Endothelial cell (in vitro differentiated cells): Measurements from ENCODE around the gene METAP1. TPM values are rescaled to one million over a fixed set of nuclear protein-coding genes. Genes with fewer than 3 reads are reported as not detected.
"Not testable (repeated sequence)": the region's sequence is repeated elsewhere in the genome, so short reads cannot be mapped to it uniquely, and the experiment has no call there.

Experiments used
- DNase-seq: peaks from one replicate; pipeline ENCODE4 v3.0.0; 2021; ENCODE audit warnings: low spot score
- H3K27ac Mint-ChIP-seq: one replicate; pipeline ENCODE4 v1.8.0; 2021; ENCODE audit warnings: mixed read lengths, inconsistent platforms; ENCODE audit not compliant: unreplicated experiment
- H3K27me3 Mint-ChIP-seq: one replicate; pipeline ENCODE4 v1.8.0; 2021; ENCODE audit warnings: mild to moderate bottlenecking, moderate library complexity, mixed read lengths, inconsistent platforms; ENCODE audit not compliant: unreplicated experiment
- H3K36me3 Mint-ChIP-seq: one replicate; pipeline ENCODE4 v1.8.0; 2021; ENCODE audit warnings: mild to moderate bottlenecking, low read depth, mixed read lengths, inconsistent platforms; ENCODE audit not compliant: unreplicated experiment
- H3K4me1 Mint-ChIP-seq: one replicate; pipeline ENCODE4 v1.8.0; 2021; ENCODE audit warnings: mild to moderate bottlenecking, mixed read lengths, inconsistent platforms; ENCODE audit not compliant: unreplicated experiment
- H3K4me3 Mint-ChIP-seq: one replicate; pipeline ENCODE4 v1.8.0; 2021; ENCODE audit warnings: mild to moderate bottlenecking, mixed read lengths, inconsistent platforms; ENCODE audit not compliant: unreplicated experiment
- H3K9me3 Mint-ChIP-seq: one replicate; pipeline ENCODE4 v1.8.0; 2021; ENCODE audit warnings: mixed read lengths, inconsistent platforms; ENCODE audit not compliant: unreplicated experiment
- CTCF ChIP-seq: fragments of 200-600 bp; sonication (generic); IDR thresholded peaks from one replicate; pipeline ENCODE4 v1.5.0; 2021; ENCODE audit warnings: antibody characterized with exemption; ENCODE audit not compliant: unreplicated experiment
- microRNA-seq: library from miRNA; unstranded; fragments of <30 nt; microRNA quantifications from one replicate; pipeline ENCODE4, GENCODE V29; 2020; ENCODE audit not compliant: unreplicated experiment
- total RNA-seq: library from RNA; stranded (reverse); fragmentation: NEBNext Ultra II Directional; extraction: Animal tissue kit (Norgen Biotek cat#: 25700); gene quantifications from one replicate; pipeline ENCODE4 v1.2.1, GENCODE V29; 2021; ENCODE audit not compliant: unreplicated experiment

METAP1 gene
- total RNA-seq, 1 donor from 2014 or later: 31.4 TPM

- H3K9me3 Mint-ChIP-seq: peaks cover 3% of the 10 kb centered on the region
- H3K4me1 Mint-ChIP-seq: peaks cover 4% of the 10 kb centered on the region
- H3K36me3 Mint-ChIP-seq: no peaks in the 10 kb centered on the region
- H3K27ac Mint-ChIP-seq: no peak overlapping the region
- H3K4me3 Mint-ChIP-seq: no peak overlapping the region
- no peak for DNase-seq
- TF ChIP-seq CTCF: no peak
- peaks cover 5% of the 10 kb centered on the region for H3K27me3 Mint-ChIP-seq
Measured at GRCh38 chr4:99103166-99103565, 107.6 kb downstream of the METAP1 start.

GRCh38 chr4:99104153-99104552, 108.6 kb downstream of the METAP1 start:
- Mint-ChIP-seq H3K4me3 (no peak overlapping the region), H3K27ac (peak overlapping the region; percentile 9), H3K27me3 (peaks cover 5% of the 10 kb centered on the region), H3K36me3 (no peaks in the 10 kb centered on the region), H3K4me1 (peaks cover 4% of the 10 kb centered on the region), H3K9me3 (peaks cover 3% of the 10 kb centered on the region)
- DNase-seq: no peak
- TF ChIP-seq CTCF: no peak

- H3K9me3 Mint-ChIP-seq, H3K27me3 Mint-ChIP-seq, H3K27ac Mint-ChIP-seq, H3K4me3 Mint-ChIP-seq, H3K36me3 Mint-ChIP-seq, DNase-seq, H3K4me1 Mint-ChIP-seq: not testable (repeated sequence)
Measured at GRCh38 chr4:99109286-99109685, 113.8 kb downstream of the METAP1 start.

Small RNAs within 50 kb of the gene (microRNA-seq; reads per million reads assigned to microRNA genes)
- gene MIR3684: 1.8 reads per million, percentile 27 among the genes with 10 or more reads in this experiment

Other genes with a start within 250 kb of the METAP1 start
- gene EIF4E, start 66.6 kb upstream of the METAP1 start, total RNA-seq: 78.9 TPM
- 126 TPM for gene ADH5, start 93.1 kb downstream of the METAP1 start, total RNA-seq
- not detected for gene ADH4, start 148.6 kb downstream of the METAP1 start, total RNA-seq
- not detected for gene ADH6, start 223.5 kb downstream of the METAP1 start, total RNA-seq